ENCODE results near the gene VILL.

Gene VILL

GRCh38 chr3:37949866-37950265 is 40.7 kb upstream of the VILL start:
- Histone ChIP-seq H3K9me3 (ENCODE audit: control insufficient read depth, low read length) (no peaks in the 10 kb centered on the region), H3K36me3 (ENCODE audit: control insufficient read depth, insufficient read depth, low read length) (no peaks in the 10 kb centered on the region), H3K27ac (ENCODE audit: insufficient read depth, low read length, poor library complexity, severe bottlenecking) (no peak overlapping the region), H3K4me3 (ENCODE audit: insufficient read depth, low read depth, low read length, poor library complexity, severe bottlenecking) (no peak overlapping the region), H3K4me1 (ENCODE audit: control insufficient read depth, insufficient read depth, low read length, poor library complexity, severe bottlenecking) (no peaks in the 10 kb centered on the region), H3K27me3 (replicated peaks; ENCODE audit: control insufficient read depth, insufficient read depth, low read length, poor library complexity, severe bottlenecking) (no peaks in the 10 kb centered on the region)
- DNase-seq = no peak

GRCh38 chr3:37952564-37952963 is 38.0 kb upstream of the VILL start:
- no peak for DNase-seq
- H3K36me3 ChIP-seq (ENCODE audit: control insufficient read depth, insufficient read depth, low read length) = no peaks in the 10 kb centered on the region

GRCh38 chr3:37953226-37953625 is 37.4 kb upstream of the VILL start:
- H3K9me3 ChIP-seq (ENCODE audit: control insufficient read depth, low read length) = no peaks in the 10 kb centered on the region
- no peak overlapping the region for H3K27ac ChIP-seq (ENCODE audit: insufficient read depth, low read length, poor library complexity, severe bottlenecking)
- DNase-seq = no peak
- H3K36me3 ChIP-seq (ENCODE audit: control insufficient read depth, insufficient read depth, low read length) = no peaks in the 10 kb centered on the region
- H3K4me1 ChIP-seq (ENCODE audit: control insufficient read depth, insufficient read depth, low read length, poor library complexity, severe bottlenecking) = peaks cover 5% of the 10 kb centered on the region
- H3K27me3 ChIP-seq (replicated peaks; ENCODE audit: control insufficient read depth, insufficient read depth, low read length, poor library complexity, severe bottlenecking) = no peaks in the 10 kb centered on the region
- no peak overlapping the region for H3K4me3 ChIP-seq (ENCODE audit: insufficient read depth, low read depth, low read length, poor library complexity, severe bottlenecking)

More at GRCh38 chr3:37952564-37952963, 38.0 kb upstream of the VILL start:
- Histone ChIP-seq H3K4me3 (ENCODE audit: insufficient read depth, low read depth, low read length, poor library complexity, severe bottlenecking) (no peak overlapping the region), H3K27me3 (replicated peaks; ENCODE audit: control insufficient read depth, insufficient read depth, low read length, poor library complexity, severe bottlenecking) (no peaks in the 10 kb centered on the region), H3K4me1 (ENCODE audit: control insufficient read depth, insufficient read depth, low read length, poor library complexity, severe bottlenecking) (peaks cover 5% of the 10 kb centered on the region), H3K27ac (ENCODE audit: insufficient read depth, low read length, poor library complexity, severe bottlenecking) (no peak overlapping the region), H3K9me3 (ENCODE audit: control insufficient read depth, low read length) (no peaks in the 10 kb centered on the region)

GRCh38 chr3:37953707-37954394 is 36.7 kb upstream of the VILL start:
- no peaks in the 10 kb centered on the region for H3K27me3 ChIP-seq (replicated peaks; ENCODE audit: control insufficient read depth, insufficient read depth, low read length, poor library complexity, severe bottlenecking)
- DNase-seq = no peak
- H3K36me3 ChIP-seq (ENCODE audit: control insufficient read depth, insufficient read depth, low read length) = no peaks in the 10 kb centered on the region
- H3K4me3 ChIP-seq (ENCODE audit: insufficient read depth, low read depth, low read length, poor library complexity, severe bottlenecking) = no peak overlapping the region
- H3K9me3 ChIP-seq (ENCODE audit: control insufficient read depth, low read length) = no peaks in the 10 kb centered on the region
- no peak overlapping the region for H3K27ac ChIP-seq (ENCODE audit: insufficient read depth, low read length, poor library complexity, severe bottlenecking)
- H3K4me1 ChIP-seq (ENCODE audit: control insufficient read depth, insufficient read depth, low read length, poor library complexity, severe bottlenecking) = peaks cover 5% of the 10 kb centered on the region

- H3K36me3 ChIP-seq (ENCODE audit: control insufficient read depth, insufficient read depth, low read length) = no peaks in the 10 kb centered on the region
- H3K4me1 ChIP-seq (ENCODE audit: control insufficient read depth, insufficient read depth, low read length, poor library complexity, severe bottlenecking) = peaks cover 5% of the 10 kb centered on the region
- no peak for DNase-seq
- no peaks in the 10 kb centered on the region for H3K9me3 ChIP-seq (ENCODE audit: control insufficient read depth, low read length)
- H3K27ac ChIP-seq (ENCODE audit: insufficient read depth, low read length, poor library complexity, severe bottlenecking) = no peak overlapping the region
- no peak overlapping the region for H3K4me3 ChIP-seq (ENCODE audit: insufficient read depth, low read depth, low read length, poor library complexity, severe bottlenecking)
- no peaks in the 10 kb centered on the region for H3K27me3 ChIP-seq (replicated peaks; ENCODE audit: control insufficient read depth, insufficient read depth, low read length, poor library complexity, severe bottlenecking)
Observed at GRCh38 chr3:37954881-37955280, 35.7 kb upstream of the VILL start.

- no peak for DNase-seq
Observed at GRCh38 chr3:37955918-37956707, 34.5 kb upstream of the VILL start.

GRCh38 chr3:37956723-37957538 is 33.7 kb upstream of the VILL start:
- Histone ChIP-seq H3K27me3 (replicated peaks; ENCODE audit: control insufficient read depth, insufficient read depth, low read length, poor library complexity, severe bottlenecking) (no peaks in the 10 kb centered on the region), H3K9me3 (ENCODE audit: control insufficient read depth, low read length) (no peaks in the 10 kb centered on the region), H3K27ac (ENCODE audit: insufficient read depth, low read length, poor library complexity, severe bottlenecking) (no peak overlapping the region), H3K4me3 (ENCODE audit: insufficient read depth, low read depth, low read length, poor library complexity, severe bottlenecking) (no peak overlapping the region), H3K4me1 (ENCODE audit: control insufficient read depth, insufficient read depth, low read length, poor library complexity, severe bottlenecking) (peaks cover 5% of the 10 kb centered on the region), H3K36me3 (ENCODE audit: control insufficient read depth, insufficient read depth, low read length) (no peaks in the 10 kb centered on the region)
- no peak for DNase-seq

More at GRCh38 chr3:37955918-37956707, 34.5 kb upstream of the VILL start:
- Histone ChIP-seq H3K36me3 (ENCODE audit: control insufficient read depth, insufficient read depth, low read length) (no peaks in the 10 kb centered on the region), H3K27me3 (replicated peaks; ENCODE audit: control insufficient read depth, insufficient read depth, low read length, poor library complexity, severe bottlenecking) (no peaks in the 10 kb centered on the region), H3K9me3 (ENCODE audit: control insufficient read depth, low read length) (no peaks in the 10 kb centered on the region), H3K4me1 (ENCODE audit: control insufficient read depth, insufficient read depth, low read length, poor library complexity, severe bottlenecking) (peaks cover 5% of the 10 kb centered on the region), H3K4me3 (ENCODE audit: insufficient read depth, low read depth, low read length, poor library complexity, severe bottlenecking) (no peak overlapping the region), H3K27ac (ENCODE audit: insufficient read depth, low read length, poor library complexity, severe bottlenecking) (no peak overlapping the region)

- Histone ChIP-seq H3K36me3 (ENCODE audit: control insufficient read depth, insufficient read depth, low read length) (no peaks in the 10 kb centered on the region), H3K4me1 (ENCODE audit: control insufficient read depth, insufficient read depth, low read length, poor library complexity, severe bottlenecking) (peaks cover 5% of the 10 kb centered on the region), H3K9me3 (ENCODE audit: control insufficient read depth, low read length) (no peaks in the 10 kb centered on the region), H3K27me3 (replicated peaks; ENCODE audit: control insufficient read depth, insufficient read depth, low read length, poor library complexity, severe bottlenecking) (no peaks in the 10 kb centered on the region), H3K4me3 (ENCODE audit: insufficient read depth, low read depth, low read length, poor library complexity, severe bottlenecking) (no peak overlapping the region), H3K27ac (ENCODE audit: insufficient read depth, low read length, poor library complexity, severe bottlenecking) (no peak overlapping the region)
- no peak for DNase-seq
Observed at GRCh38 chr3:37957539-37957936, 33.0 kb upstream of the VILL start.

- Histone ChIP-seq H3K36me3 (ENCODE audit: control insufficient read depth, insufficient read depth, low read length) (no peaks in the 10 kb centered on the region), H3K27ac (ENCODE audit: insufficient read depth, low read length, poor library complexity, severe bottlenecking) (no peak overlapping the region), H3K27me3 (replicated peaks; ENCODE audit: control insufficient read depth, insufficient read depth, low read length, poor library complexity, severe bottlenecking) (no peaks in the 10 kb centered on the region), H3K4me3 (ENCODE audit: insufficient read depth, low read depth, low read length, poor library complexity, severe bottlenecking) (no peak overlapping the region), H3K4me1 (ENCODE audit: control insufficient read depth, insufficient read depth, low read length, poor library complexity, severe bottlenecking) (no peaks in the 10 kb centered on the region), H3K9me3 (ENCODE audit: control insufficient read depth, low read length) (no peaks in the 10 kb centered on the region)
- DNase-seq = no peak
Observed at GRCh38 chr3:37961622-37962431, 28.8 kb upstream of the VILL start.
